Endodermal cell (in vitro differentiated cells): ENCODE data around the gene USP4. TPM values are rescaled to one million over a fixed set of nuclear protein-coding genes. Genes with fewer than 3 reads are reported as not detected.

Source experiments
- DNase-seq: peaks from one replicate; pipeline ENCODE4 v3.0.0-alpha.2; 2017
- H3K27ac ChIP-seq: 2 replicates; pipeline ENCODE4 v1.5.1; 2013; ENCODE audit warnings: mild to moderate bottlenecking, low read depth, low read length, moderate library complexity
- H3K27me3 ChIP-seq: 2 replicates; pipeline ENCODE4 v1.6.1; 2013; ENCODE audit warnings: mild to moderate bottlenecking, low read length, moderate library complexity; ENCODE audit not compliant: insufficient read depth, control insufficient read depth, poor library complexity, severe bottlenecking
- H3K36me3 ChIP-seq: 2 replicates; pipeline ENCODE4 v1.7.0; 2013; ENCODE audit warnings: mild to moderate bottlenecking, low read length, moderate library complexity; ENCODE audit not compliant: control insufficient read depth, insufficient read depth
- H3K4me1 ChIP-seq: one replicate; pipeline ENCODE4 v1.7.0; 2013; ENCODE audit warnings: low read length; ENCODE audit not compliant: control insufficient read depth, insufficient read depth
- H3K4me3 ChIP-seq: 2 replicates; pipeline ENCODE4 v1.5.1; 2013; ENCODE audit warnings: mild to moderate bottlenecking, low read length, moderate library complexity
- H3K9ac ChIP-seq: 2 replicates; pipeline ENCODE4 v1.6.1; 2013; ENCODE audit warnings: mild to moderate bottlenecking, low read length, moderate library complexity; ENCODE audit not compliant: poor library complexity, severe bottlenecking; ENCODE audit errors: extremely low read depth
- H3K9me3 ChIP-seq: 2 replicates; pipeline ENCODE4 v1.6.1; 2013; ENCODE audit warnings: mild to moderate bottlenecking, low read length, moderate library complexity; ENCODE audit not compliant: control insufficient read depth
- H3K27ac Mint-ChIP-seq: 2 replicates; pipeline ENCODE4 v1.8.0; 2020; ENCODE audit warnings: mixed read lengths
- H3K27me3 Mint-ChIP-seq: 2 replicates; pipeline ENCODE4 v1.8.0; 2021; ENCODE audit warnings: mild to moderate bottlenecking, mixed read lengths; ENCODE audit not compliant: insufficient read depth
- H3K36me3 Mint-ChIP-seq: 2 replicates; pipeline ENCODE4 v1.8.0; 2020; ENCODE audit warnings: low read depth, mixed read lengths
- H3K4me1 Mint-ChIP-seq: 2 replicates; pipeline ENCODE4 v1.8.0; 2020; ENCODE audit warnings: mixed read lengths
- H3K4me3 Mint-ChIP-seq: 2 replicates; pipeline ENCODE4 v1.8.0; 2020; ENCODE audit warnings: mild to moderate bottlenecking, moderate library complexity, mixed read lengths
- H3K9me3 Mint-ChIP-seq: 2 replicates; pipeline ENCODE4 v1.8.0; 2020; ENCODE audit warnings: mild to moderate bottlenecking, mixed read lengths
- WGBS, 2 experiments: methylation state at CpG; one replicate each; pipeline versions ENCODE4 v1.1.5 to v1.1.7; 2013; ENCODE audit warnings: missing lambda C conversion rate in 2 of 2, mixed read lengths in 1 of 2; ENCODE audit not compliant: insufficient coverage in 1 of 2, insufficient read length in 1 of 2; 5-methylcytosine and 5-hydroxymethylcytosine counted together
- total RNA-seq, 2 donors: library from RNA; stranded (reverse); fragmentation: NEBNext Ultra II Directional in 1 of 2; extraction: Animal tissue kit (Norgen Biotek cat#: 25700) in 1 of 2; gene quantifications; 2 replicates in 1 of 2; 3 replicates in 1 of 2; pipeline ENCODE4 v1.2.1, GENCODE V29; 2021
- TF ChIP-seq, protein P1 (sequence below): fragments of 200-600 bp; sonication (generic); conservative IDR thresholded peaks from 2 replicates; pipeline ENCODE4 v1.5.0; 2021; ENCODE audit warnings: antibody characterized with exemption, mild to moderate bottlenecking

The USP4 gene
- total RNA-seq, 2 donors from 2014 or later = 48.3 to 48.9 TPM

DNA sequence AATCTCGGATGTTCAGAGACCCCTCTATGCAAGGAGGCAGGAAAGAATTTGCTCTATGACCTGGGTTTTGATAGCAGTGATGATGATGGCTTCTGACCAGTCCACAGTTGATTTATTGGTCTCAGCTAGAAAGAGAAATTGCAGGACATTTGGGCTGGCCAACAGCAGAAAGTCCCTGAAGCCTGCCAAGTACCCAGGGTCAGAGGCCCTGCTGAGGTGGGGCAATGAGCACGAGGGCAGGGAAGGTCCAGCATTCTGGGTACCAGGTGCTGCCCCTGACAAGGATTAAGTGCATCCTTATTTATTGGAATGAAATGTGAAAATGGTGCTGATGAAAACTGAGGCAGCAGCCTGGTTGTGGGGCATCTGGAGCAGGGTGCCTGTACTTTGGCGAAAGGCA is 82.7 kb downstream of the USP4 start:
- Histone ChIP-seq H3K9me3 (no peaks in the 10 kb centered on the region), H3K4me1 (no peaks in the 10 kb centered on the region), H3K9ac (no peak overlapping the region), H3K4me3 (no peak overlapping the region), H3K36me3 (no peaks in the 10 kb centered on the region), H3K27me3 (no peaks in the 10 kb centered on the region), H3K27ac (peak overlapping the region; percentile 36)
- WGBS, 2 experiments = 80 to 93% methylated on average over 3 of the region's 3 CpGs
- no peaks in the 10 kb centered on the region for H3K4me1 Mint-ChIP-seq
- H3K27me3 Mint-ChIP-seq = no peaks in the 10 kb centered on the region
- TF ChIP-seq, protein P1, sequence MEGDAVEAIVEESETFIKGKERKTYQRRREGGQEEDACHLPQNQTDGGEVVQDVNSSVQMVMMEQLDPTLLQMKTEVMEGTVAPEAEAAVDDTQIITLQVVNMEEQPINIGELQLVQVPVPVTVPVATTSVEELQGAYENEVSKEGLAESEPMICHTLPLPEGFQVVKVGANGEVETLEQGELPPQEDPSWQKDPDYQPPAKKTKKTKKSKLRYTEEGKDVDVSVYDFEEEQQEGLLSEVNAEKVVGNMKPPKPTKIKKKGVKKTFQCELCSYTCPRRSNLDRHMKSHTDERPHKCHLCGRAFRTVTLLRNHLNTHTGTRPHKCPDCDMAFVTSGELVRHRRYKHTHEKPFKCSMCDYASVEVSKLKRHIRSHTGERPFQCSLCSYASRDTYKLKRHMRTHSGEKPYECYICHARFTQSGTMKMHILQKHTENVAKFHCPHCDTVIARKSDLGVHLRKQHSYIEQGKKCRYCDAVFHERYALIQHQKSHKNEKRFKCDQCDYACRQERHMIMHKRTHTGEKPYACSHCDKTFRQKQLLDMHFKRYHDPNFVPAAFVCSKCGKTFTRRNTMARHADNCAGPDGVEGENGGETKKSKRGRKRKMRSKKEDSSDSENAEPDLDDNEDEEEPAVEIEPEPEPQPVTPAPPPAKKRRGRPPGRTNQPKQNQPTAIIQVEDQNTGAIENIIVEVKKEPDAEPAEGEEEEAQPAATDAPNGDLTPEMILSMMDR = no peak
- no peak overlapping the region for H3K4me3 Mint-ChIP-seq
- DNase-seq = no peak
- no peaks in the 10 kb centered on the region for H3K36me3 Mint-ChIP-seq
- H3K27ac Mint-ChIP-seq = no peak overlapping the region
- H3K9me3 Mint-ChIP-seq = peaks cover 4% of the 10 kb centered on the region

DNA sequence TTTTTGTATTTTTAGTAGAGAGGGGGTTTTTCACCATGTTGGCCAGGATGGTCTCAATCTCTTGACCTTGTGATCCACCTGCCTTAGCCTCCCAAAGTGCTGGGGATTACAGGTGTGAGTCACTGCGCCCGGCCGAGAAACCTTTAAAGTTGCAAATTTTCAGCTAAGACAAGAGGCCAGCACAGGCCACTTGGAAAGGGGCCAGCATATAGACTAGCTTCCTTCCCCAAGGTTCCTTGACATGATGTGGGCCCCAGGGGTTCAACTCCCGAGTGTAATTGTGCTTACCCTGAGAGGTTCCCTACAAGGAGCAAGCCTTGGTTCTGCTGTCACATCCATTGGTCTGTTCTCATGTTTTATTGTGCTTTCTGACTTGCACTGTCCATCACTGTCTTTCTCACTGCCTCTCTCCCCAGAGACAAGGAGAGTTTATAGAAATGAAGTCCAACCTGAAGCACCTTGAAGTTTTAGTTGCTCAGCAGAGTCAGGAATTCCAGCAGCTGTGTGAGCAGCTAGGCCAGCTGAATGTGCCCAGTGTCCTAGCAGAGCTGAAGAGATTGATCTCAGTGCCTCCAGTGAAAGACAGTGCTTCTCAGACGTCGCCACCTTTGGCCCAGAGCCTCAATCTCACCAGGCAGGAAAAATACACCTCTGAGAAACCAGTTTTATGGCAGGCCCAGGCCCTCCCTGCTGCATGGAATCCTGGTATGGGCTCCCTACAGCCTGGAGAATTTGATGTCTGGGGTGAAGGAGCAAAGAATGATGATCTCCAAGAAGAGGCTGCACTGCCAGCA is 83.9 kb downstream of the USP4 start:
- no peak overlapping the region for H3K9ac ChIP-seq
- H3K27ac ChIP-seq = no peak overlapping the region
- no peak overlapping the region for H3K4me3 ChIP-seq
- no peaks in the 10 kb centered on the region for H3K9me3 ChIP-seq
- no peaks in the 10 kb centered on the region for H3K4me1 Mint-ChIP-seq
- peaks cover 4% of the 10 kb centered on the region for H3K9me3 Mint-ChIP-seq
- no peaks in the 10 kb centered on the region for H3K27me3 ChIP-seq
- TF ChIP-seq, protein P1 = no peak
- no peaks in the 10 kb centered on the region for H3K4me1 ChIP-seq
- no peaks in the 10 kb centered on the region for H3K36me3 Mint-ChIP-seq
- H3K27ac Mint-ChIP-seq = no peak overlapping the region
- no peak for DNase-seq
- H3K27me3 Mint-ChIP-seq = no peaks in the 10 kb centered on the region
- 87 to 89% methylated on average over 1 to 6 of the region's 6 CpGs for WGBS, 2 experiments
- no peak overlapping the region for H3K4me3 Mint-ChIP-seq
- no peaks in the 10 kb centered on the region for H3K36me3 ChIP-seq

DNA sequence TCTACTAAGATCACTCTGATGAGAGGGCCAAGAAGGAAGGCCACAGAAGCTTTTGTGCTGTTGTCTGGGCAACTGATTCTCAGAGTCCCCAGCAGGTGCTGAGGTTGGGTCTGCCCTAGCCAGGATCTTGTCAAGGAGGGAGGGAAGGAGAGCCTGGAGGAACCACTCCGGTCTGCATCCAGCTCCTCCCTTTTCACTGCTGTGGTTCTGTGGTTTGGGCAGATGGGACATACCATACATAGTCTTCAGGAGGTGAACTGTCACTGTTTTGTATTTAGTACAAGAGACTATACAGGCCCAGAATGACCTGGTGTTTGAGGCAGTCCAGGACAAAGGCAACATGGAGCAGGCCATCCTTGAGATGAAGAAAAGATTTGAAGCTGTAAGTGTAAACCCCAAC is 84.7 kb downstream of the USP4 start:
- no peak overlapping the region for H3K9ac ChIP-seq
- H3K9me3 ChIP-seq = no peaks in the 10 kb centered on the region
- no peak overlapping the region for H3K4me3 ChIP-seq
- no peak overlapping the region for H3K27ac Mint-ChIP-seq
- no peaks in the 10 kb centered on the region for H3K27me3 ChIP-seq
- H3K27me3 Mint-ChIP-seq = no peaks in the 10 kb centered on the region
- no peaks in the 10 kb centered on the region for H3K9me3 Mint-ChIP-seq
- no peaks in the 10 kb centered on the region for H3K36me3 ChIP-seq
- H3K27ac ChIP-seq = no peak overlapping the region
- 86% methylated on average over 1 of the region's 1 CpG; no CpG with 5 or more reads in 1 of the 2 experiments for WGBS, 2 experiments
- no peak for DNase-seq
- H3K36me3 Mint-ChIP-seq = no peaks in the 10 kb centered on the region
- H3K4me3 Mint-ChIP-seq = no peak overlapping the region
- TF ChIP-seq, protein P1 = no peak
- H3K4me1 ChIP-seq = no peaks in the 10 kb centered on the region
- no peaks in the 10 kb centered on the region for H3K4me1 Mint-ChIP-seq
